ENCODE data around the gene CEP128.

CEP128 gene

DNA sequence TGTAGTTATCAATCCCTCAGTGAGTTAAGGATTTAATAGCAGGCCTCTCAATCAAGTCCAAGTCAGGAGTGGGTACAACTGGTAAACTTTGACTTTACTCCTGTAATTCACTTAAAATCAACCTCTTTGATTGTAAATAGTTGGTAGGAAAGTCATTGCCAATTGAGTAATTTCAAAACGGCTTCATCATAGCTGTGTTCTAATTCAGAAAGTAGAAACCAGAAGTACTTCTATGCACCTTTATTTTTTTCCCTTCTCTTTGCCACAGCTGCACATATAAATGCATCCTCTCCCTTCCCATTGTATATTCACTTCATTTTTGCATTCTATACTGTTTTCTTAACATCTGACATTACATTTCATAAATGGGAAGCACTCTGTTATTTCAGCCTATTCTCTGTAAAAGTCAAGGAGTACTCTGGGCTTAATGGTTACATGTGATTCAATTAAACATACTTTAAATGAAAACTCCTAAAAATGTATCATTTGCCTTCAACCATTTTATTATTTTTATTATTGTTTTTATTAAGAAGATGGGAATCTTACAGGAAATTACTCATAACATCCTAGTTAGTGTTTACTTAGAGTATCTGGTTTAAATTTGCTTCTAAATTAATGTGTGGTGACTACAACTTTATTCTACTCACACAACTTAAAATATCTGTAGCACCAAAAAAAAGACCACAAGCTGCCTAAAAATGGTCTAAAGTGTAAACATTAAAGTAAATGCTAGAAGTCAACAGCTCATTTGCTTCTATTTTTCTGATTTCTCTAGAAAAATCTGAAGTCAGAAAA lies 171.2 kb downstream of the CEP128 start:
- no peak for DNase-seq

DNA sequence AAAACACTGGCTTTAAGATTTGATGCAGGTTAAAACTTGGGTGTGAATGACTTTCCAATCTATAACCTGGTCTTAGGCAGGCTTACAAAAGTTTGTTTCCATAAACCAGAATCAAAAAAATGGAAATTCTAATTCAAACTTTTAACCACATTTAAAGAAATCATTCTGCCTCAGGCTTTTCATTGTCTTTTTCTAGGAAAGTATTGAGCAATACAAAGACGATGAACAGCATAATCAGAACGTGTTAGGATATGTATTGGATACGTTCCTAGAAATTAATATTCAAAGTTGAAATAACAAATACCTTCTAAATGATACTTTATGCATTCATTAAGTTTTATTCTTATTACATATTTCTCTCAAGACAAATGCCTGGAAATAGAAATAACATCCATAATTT lies 172.9 kb downstream of the CEP128 start:
- no peak for DNase-seq

DNA sequence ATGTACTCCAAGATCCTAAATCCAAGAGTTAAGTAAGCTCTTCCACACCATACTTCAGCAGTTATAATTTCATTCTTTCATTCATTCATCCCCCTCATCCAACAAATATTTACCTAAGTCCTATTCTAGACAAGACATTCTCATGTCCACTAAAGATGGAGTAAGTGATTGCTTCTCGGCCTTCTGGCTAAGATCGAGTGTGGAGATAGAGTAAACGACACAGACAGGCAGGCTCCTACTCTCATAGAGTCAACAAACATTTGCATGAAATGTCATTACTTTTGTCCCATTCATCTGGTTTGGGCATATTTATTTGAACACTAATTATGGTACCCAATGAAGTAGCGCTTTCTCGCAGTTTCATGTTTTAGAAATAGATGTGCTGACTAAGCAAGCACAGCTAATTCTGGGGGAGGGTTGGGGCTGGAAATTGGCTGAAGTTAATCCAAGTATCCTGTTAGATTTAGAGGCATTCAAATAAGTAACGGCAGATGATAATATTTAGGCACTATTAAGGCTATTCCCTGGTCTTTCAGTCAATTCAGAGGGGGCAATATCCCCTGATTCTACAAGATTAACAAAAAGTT lies 176.5 kb downstream of the CEP128 start:
- DNase-seq, result no peak

DNA sequence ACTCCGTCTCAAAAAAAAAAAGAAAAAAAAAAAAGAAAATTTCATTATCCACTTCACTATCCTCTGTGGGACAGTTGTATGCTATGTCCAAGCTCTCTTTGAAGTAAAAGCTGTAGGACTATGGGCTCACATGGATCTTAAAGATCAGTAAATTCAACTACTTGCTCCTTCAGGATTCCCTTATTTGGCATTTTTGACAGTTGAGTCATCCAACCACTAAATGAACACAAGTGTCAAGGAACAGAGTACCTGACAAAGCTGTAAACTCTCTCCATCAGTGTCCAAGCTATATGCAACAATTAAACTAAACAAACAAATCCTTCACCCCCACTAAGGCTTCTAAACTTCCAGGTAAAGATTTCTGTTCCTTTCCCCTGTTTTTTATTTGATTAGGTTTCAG lies 177.0 kb downstream of the CEP128 start:
- DNase-seq, result no peak

DNA sequence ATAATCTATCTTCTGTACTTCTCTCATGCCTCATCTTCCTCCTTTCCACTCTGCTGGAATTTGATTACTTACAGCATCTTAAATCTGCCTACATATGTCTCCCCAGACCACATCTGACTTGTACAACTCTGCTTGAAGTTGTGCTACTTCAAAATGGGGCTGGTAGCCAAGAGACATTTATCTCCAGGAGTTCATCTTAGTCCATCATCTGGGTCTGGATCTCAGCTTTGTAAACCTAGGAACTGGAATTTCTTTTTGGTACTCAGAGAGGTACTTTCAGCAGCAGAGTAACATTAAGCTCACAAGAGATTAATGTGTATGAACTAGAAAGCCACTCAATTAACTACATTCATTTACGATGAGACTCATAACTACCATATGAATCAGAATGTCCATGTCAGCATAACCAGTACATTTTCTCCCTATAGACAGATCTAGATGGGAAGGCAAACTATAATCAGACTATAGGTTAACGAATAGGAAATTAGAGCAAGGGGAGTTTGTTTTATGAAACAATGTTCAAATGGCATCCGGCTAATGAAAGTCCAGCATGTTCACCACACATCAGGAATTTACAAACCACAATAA lies 178.8 kb downstream of the CEP128 start:
- no peak for DNase-seq

DNA sequence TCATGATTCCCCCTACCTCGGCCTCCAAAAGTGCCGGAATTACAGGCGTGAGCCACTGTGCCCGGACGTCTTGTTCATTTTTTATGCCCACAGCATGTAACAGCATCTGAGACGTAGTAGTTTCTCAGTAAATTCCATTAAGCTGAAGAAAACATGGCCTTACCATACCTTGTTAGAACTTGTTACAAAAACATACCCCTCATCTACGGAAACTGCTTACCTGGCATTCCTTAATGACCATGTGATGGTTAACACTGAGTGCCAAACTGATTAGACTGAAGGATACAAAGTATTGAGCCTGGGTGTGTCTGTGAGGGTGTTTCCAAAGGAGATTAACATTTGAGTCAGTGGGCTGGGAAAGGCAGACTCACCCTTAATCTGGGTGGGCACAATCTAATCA lies 186.8 kb downstream of the CEP128 start:
- no peak for DNase-seq

DNA sequence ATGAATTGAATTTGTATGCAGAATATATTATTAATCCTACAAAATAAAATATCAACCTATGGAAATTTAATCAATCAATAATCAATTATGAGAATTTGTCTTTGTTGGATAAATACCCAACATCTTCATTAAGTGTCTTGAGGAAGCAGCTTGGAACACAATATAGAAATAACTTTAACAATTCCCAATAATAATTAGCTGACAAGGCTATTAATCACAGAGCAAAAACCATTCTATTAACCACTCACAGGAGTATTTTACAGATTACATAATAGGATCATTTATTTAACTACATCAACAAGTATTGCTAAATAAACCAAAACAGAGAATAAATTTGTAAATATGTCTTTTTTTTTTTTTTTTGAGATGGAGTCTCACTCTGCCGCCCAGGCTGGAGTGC lies 190.3 kb downstream of the CEP128 start:
- no peak for DNase-seq

DNA sequence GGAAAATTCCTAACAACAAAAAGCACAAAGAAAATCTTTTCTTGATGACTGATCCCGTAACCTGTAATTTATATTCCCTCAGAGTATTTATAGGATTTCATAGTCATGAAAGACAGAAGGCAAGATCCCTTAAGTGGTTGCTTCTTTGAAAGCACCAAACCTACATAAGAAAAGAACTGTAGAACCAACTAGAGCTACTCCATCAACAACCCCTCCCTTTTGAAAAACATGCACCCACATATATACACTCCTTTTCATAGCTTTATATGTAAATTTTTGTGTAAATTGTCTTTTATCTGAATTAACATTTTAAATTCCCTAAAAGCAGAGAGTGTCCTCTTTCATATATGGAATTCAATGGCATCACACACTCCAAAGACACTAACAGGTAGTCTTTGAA lies 215.3 kb downstream of the CEP128 start:
- DNase-seq, result no peak

DNA sequence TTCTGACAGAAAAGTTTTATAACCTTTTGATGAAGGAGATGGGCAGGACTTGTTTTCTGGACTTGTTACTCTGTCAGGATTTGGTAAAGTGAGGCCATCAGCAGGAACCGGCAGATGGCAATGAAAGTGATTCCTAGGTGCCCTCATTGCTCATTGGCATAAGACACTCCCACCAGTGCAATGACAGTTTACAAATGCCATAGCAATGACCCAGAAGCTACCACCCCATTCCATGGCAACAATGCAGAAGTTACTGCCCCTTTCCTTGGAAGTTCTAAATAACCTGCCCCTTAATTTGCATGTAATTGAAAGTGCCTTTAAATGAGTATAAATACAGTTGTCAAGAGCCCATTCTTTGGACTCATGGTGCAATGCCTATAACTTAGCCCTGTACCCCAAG lies 222.6 kb downstream of the CEP128 start:
- no peak for DNase-seq

DNA sequence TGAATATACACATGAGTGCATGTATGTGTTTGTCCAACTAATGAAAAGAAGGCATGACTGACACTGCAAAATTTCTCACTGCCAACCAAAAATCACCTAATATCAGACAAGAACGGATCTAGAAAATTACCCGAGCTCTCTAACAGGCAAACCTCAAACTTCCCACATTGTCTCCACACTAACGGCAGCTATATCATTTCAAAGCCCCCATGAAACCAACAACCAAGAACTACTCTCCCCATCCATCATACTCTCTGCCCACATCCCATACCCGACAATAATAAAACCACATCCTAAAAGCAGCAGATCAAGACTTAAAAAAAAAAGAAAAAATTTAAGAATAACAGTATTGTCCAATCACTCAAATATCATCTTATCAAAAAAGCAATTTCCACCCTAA lies 227.1 kb downstream of the CEP128 start:
- no peak for DNase-seq

DNA sequence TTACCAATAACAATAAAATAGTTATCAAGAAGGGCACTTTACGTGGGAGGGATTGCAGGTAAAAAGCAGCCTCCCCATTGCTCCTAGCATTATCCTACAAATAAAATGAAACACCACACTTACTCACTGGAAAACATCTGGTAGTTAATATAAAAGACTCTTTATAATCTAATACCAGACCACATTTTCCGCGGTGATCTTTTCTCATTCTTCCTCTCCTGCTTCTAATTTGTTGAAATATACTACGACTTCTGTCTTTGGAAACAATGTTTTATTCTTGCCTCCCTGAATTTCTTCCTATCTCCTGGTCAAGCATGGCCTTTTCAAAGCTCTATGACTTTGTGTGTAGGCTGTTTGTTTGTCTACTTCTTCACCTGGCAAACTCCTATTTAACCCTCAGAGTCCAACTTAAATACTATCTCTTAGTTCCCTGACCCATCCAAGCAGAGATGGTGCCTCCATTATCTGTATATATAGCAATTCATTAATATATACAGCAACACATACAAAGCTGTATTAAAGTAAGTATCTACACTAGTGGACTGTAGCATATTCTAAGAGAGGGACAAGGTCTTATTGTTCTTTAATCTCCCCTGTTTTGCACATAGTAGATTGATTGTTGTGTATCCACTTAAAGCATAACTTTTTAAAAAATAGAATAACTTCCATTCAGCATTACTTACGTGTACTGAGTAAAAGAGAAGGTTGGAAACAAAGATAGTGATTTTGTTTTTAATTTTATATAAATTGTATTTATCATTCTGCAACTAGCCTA lies 228.3 kb downstream of the CEP128 start:
- no peak for DNase-seq

DNA sequence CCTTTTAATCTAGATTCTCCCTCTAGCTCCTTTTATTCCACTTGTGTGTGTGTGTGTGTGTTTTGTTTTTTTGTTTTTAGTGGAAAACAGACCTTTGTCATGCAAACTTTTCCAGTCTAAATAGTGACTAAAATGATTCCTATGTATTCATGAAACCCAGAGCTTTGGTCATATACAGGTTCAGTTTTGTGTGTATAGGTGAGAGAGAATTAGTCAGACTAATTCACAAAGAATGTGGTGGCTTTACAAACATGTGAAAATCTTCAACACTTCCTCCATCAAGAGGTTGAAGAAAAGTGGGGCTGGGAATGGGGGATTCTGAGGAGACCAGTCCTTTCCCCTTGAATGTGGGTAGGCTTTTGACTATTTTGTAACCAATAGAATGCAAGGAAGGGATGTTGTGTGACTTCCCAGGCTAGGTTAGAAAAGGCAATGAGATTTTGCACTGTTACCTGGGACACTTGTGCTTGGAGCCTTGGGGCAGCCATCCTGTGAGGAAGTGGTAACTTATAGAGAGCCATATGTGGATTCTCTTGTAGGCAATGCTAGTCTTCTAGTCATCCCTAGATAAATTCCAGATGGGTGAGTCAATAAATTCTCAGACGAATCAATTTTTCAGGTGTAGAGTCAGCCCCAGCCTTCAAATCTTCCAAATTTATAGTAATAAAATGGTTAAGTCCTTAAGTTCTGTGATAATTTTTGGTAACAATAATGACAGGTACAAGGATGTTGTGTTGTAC lies 236.1 kb downstream of the CEP128 start:
- no peak for DNase-seq

DNA sequence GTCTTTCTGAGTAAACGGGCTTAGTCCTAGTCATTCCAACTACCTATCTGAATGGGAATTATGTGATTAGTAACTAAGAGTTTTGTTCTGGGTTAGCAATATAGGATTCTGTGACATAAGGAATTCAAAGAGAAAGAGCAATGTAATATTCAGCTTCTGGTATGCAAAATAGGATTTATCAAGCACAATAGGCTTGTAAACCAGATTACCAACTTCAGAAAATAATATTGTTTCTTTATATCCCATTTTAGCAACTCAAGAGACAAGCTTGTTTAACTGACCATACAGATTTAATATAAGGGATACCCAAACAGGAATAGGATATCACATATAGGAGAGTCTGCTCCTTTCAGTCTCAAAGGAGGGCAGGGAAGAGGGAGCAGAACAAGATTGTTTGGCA lies 240.9 kb downstream of the CEP128 start:
- DNase-seq, result no peak

DNA sequence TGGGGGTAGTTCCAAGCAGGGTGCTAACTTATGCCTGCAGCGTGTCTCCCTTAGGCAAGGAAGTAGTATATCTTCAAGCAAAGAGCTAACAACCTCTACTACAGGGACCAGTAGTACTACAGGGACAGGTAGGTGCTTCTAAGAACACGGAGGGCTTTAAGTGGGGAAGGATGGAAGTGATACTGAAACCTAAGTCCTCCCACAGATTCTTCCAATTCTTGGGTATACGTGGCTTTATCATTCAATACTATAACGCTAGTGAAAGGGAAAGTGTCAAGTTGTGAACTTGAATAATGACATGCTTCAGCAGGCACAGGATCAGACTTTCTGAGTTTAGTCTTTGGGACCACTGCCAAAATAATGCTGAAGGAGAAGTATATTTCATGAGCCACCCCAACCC lies 241.7 kb downstream of the CEP128 start:
- DNase-seq, result no peak

DNA sequence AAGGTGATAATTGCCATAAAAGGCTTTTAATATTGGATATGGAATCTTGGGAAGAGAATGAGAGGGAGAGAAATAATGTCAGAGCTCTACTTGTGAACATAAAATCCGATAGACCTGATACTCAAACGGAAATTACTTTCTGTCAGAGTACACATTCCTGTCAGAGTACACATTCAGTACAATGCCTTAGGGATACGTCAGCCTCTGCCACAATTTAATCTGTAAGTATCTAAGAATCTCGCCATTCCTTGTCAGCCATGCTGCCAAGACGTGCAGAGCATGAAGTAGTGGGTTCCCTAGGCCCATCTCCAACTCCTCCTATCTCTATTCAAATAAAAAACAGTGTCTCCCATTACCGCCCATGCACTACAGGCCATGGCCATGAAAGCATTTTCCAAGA lies 242.6 kb downstream of the CEP128 start:
- DNase-seq, result no peak

DNA sequence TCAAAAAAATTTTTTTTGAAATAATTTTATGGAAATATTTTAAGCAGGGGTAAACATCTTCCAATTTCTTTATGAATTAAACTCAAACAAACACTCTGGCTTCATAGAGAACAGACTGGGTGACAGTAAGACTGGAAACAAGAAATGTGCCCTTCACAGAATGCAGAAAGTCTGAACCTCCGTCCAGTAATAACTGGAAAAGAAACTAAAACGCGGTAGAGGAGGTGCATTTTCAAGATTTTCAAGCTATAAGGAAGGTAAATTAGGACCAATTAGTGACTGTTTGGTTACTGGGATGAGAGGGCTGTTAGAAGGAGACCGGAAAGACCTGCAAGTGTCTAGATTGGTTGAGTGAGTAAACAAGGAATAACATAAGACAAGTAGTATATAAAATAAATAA lies 245.7 kb downstream of the CEP128 start:
- DNase-seq, result no peak

DNA sequence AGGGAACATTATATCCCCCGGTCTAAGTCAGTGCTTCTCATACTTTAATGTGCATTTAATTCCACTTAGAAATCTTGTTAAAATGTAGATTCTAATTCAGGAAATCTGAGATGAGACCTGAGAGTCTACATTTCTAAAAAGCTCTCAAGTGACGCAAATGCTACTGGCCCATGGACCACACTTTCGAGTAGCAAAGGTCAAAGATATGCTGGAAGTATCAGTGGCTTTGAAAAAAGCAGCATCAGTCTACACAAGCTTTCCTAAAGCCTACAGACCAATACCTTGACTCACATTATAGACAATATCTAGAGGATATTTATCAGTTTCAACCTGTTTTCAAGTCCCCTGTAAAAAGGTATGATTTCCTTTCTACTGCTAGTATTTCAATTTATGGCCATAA lies 248.6 kb downstream of the CEP128 start:
- no peak for DNase-seq

DNA sequence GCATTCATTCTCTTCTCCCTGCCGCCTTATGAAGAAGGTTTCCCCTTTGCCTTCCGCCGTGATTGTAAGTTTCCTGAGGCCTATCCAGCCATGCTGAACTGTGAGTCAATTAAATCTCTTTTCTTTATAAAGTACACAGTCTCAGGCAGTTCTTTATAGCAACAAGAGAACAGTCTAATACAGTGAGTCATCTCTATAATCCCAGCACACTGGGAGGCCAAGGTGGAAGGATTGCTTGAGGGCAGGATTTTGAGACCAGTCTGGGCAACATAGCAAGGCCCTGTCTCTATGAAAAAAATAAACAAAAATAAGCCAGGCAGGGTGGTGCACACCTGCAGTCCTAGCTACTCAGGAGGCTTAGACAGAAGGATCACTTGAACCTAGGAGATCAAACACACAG lies 259.9 kb downstream of the CEP128 start:
- no peak for DNase-seq

DNA sequence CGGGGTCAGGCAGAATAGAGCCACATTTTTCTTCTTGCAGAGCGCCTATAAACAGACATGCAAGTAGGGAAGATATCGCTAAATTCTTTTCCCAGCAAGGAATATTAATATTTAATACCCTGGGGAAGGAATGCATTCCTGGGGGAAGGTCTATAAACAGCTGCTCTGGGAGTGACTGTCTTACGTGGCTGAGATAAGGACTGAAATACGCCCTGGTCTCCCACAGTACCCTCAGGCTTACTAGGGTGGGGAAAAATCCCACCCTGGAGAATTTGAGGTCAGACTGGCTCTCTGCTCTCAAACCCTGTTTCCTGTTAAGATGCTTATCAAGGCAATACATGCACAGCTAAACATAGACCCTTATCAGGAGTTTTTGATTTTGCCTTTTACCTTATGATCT lies 262.3 kb downstream of the CEP128 start:
- DNase-seq, result no peak

DNA sequence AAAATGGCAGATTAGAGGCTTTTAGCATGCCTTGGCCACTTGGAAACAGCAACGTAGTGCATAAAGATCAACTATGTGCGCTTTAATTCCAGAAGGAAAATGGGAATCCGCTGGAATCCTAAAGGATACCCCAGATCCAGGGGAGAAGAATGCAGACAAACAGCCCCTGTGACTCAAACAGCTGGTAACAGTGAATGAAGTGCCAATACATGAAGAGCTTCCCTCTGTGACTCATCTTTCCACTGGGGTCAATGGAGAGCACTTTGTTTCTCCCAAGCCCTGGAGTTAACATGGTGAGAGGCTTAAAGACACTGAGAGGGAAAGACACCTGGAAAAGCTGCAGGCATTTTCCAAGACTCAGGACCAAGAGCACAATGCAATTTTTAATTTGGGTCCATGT lies 263.1 kb downstream of the CEP128 start:
- DNase-seq, result no peak

DNA sequence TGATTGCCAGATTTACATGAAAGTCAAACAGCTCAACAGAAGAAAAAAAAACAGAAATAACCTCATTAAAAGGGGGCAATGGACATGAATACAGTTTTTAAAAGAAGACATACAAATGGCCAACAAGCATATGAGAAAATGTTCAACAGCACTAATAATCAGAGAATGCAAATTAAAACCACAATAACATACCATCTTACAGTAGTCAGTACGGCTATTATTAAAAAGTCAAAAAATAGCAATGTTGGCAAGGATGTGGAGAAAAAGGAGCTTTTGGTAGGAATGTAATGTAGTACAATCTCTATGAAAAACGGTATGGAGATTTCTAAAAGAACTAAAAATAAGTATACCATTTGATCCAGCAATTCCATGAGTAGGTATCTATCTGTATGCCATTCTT lies 272.1 kb downstream of the CEP128 start:
- DNase-seq, result no peak

DNA sequence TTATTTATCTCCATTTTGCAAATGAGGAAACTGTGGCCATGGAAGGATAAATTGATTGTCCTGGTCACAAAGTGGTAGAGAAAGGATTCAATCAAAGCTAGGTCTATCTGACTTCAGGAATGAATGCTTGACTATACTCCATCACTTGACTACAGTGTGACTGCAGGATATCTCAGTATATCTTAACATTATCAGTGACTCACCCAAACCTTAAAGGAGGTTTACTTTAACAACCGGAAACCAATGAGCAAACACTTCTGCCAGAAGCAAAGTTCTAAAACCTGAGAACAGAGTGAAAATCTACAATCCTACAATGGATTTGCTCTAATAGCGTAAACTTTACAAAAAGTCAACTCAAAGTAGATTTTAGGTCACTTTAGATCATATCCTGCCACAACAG lies 277.0 kb downstream of the CEP128 start:
- DNase-seq, result no peak

DNA sequence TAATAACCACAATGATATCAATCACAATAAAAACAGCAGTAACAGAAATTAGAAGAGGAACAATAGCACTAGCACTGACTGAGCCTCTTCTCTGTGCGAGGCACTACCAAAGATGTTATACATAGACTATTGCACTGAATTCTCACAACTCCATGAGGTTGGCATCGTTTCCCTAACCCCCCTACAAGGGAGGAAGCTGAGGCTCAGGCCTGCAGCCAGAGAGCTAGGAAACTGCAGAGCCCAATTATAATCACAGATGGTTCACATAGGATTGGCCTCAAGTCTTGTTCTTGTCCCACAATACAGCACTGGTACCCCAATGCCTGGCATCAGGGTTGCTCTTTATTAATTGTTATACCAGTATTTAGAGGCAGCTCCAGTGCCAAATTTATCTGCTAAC lies 278.0 kb downstream of the CEP128 start:
- DNase-seq, result no peak

All from activated CD4-positive, CD25-positive, alpha-beta regulatory T cell (primary cell).